Caco-2 (cell line): ENCODE measurements around the gene FIBP. TPM values are rescaled to one million over a fixed set of nuclear protein-coding genes. Genes with fewer than 3 reads are reported as not detected.
A peak's percentile ranks its signal among the peaks of the same experiment; 100 is the strongest.

Experiments
- BruUV-seq: library from RNA; stranded (reverse); fragments of 400-500 nt; replicated peaks from 2 replicates; lab custom pipeline; 2021; lab: Mats Ljungman, UMichigan
- CTCF ChIA-PET: fragments of 300-600 bp; sonication (Branson Sonifier 250); formaldehyde crosslinking; loops from one replicate; lab custom pipeline; 2022; ENCODE audit warnings: antibody characterized with exemption; lab: Charles Lee
- POLR2A ChIA-PET: fragments of 300-600 bp; sonication (Branson Sonifier 250); formaldehyde crosslinking; loops from one replicate; lab custom pipeline; 2022; ENCODE audit warnings: antibody characterized with exemption; lab: Charles Lee
- DNase-seq, 2 experiments: peaks; one replicate each; pipeline versions ENCODE4 v3.0.0 to v3.0.0-alpha.2; 2020 to 2022
- H3K27me3 ChIP-seq: replicated peaks from 2 replicates; pipeline ENCODE4 v1.6.0; 2011; ENCODE audit warnings: low read length; ENCODE audit not compliant: control insufficient read depth, insufficient read depth
- H3K36me3 ChIP-seq: 2 replicates; pipeline ENCODE4 v1.5.1; 2011; ENCODE audit warnings: low read length; ENCODE audit not compliant: control insufficient read depth, insufficient read depth
- H3K4me1 ChIP-seq: fragments of 250-450 bp; sonication (Bioruptor Pico); 2 replicates; pipeline ENCODE4 v1.5.1; 2020; ENCODE audit warnings: mild to moderate bottlenecking
- H3K4me3 ChIP-seq: 2 replicates; pipeline ENCODE4 v1.5.1; 2011; ENCODE audit warnings: low read depth, mild to moderate bottlenecking, control low read depth, low read length
- H3K9me3 ChIP-seq: fragments of 250-450 bp; sonication (Bioruptor Pico); 2 replicates; pipeline ENCODE4 v1.5.1; 2020; ENCODE audit warnings: mild to moderate bottlenecking, moderate library complexity
- H3K27ac Mint-ChIP-seq: one replicate; pipeline ENCODE4 v1.8.0; 2022; ENCODE audit warnings: mixed read lengths; ENCODE audit not compliant: unreplicated experiment
- H3K27me3 Mint-ChIP-seq: one replicate; pipeline ENCODE4 v1.8.0; 2022; ENCODE audit warnings: mixed read lengths; ENCODE audit not compliant: insufficient read depth, unreplicated experiment
- H3K36me3 Mint-ChIP-seq: one replicate; pipeline ENCODE4 v1.8.0; 2022; ENCODE audit warnings: mild to moderate bottlenecking, mixed read lengths; ENCODE audit not compliant: insufficient read depth, unreplicated experiment
- H3K4me1 Mint-ChIP-seq: one replicate; pipeline ENCODE4 v1.8.0; 2022; ENCODE audit warnings: low read depth, mixed read lengths; ENCODE audit not compliant: unreplicated experiment
- H3K4me3 Mint-ChIP-seq: one replicate; pipeline ENCODE4 v1.8.0; 2022; ENCODE audit warnings: mild to moderate bottlenecking, moderate library complexity, mixed read lengths; ENCODE audit not compliant: unreplicated experiment
- H3K9me3 Mint-ChIP-seq: one replicate; pipeline ENCODE4 v1.8.0; 2022; ENCODE audit warnings: mixed read lengths; ENCODE audit not compliant: unreplicated experiment
- intact Hi-C: fragments of 100-400 bp; cut with micrococcal nuclease; formaldehyde crosslinking; loops from one replicate; pipeline ENCODE4 v1.10.0; 2022; ENCODE audit not compliant: unreplicated experiment
- total RNA-seq: library from RNA; stranded (reverse); gene quantifications from 2 replicates; pipeline ENCODE4 v1.2.3, GENCODE V29; 2022
- TF ChIP-seq, protein P1 (sequence below), 2 experiments: fragments of 200-600 bp in 1 of 2; IDR thresholded peaks; 1 replicate in 1 of 2; 2 replicates in 1 of 2; pipeline versions ENCODE4 v1.5.1 to v1.8.0; 2011 to 2022; ENCODE audit warnings: antibody characterized with exemption in 1 of 2, control low read depth in 1 of 2, inconsistent platforms in 1 of 2, low read depth in 1 of 2, low read length in 1 of 2, mild to moderate bottlenecking in 1 of 2, moderate library complexity in 1 of 2; ENCODE audit not compliant: insufficient read depth in 1 of 2, severe bottlenecking in 1 of 2, unreplicated experiment in 1 of 2

The FIBP gene
- total RNA-seq, 1 experiment from 2014 or later, result 61.5 TPM

DNA sequence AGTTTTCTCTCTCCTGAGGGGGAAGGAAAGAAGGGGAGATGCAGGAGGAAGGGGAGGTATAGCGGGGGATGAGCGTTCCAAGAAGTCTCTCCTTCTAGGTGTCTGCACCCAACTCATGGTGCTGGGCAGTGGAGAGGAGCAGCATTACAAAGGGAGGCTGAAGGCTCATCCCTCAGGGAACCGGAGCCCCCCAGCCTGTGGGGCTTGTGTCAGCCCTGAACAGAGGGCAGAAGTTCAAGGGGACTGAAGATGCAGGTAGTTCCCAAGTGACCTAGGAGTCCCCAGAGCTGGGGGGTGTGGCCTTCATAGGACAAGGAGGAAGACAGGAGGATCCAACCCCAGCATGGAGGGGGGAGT is 28.8 kb upstream of the FIBP start:
- ChIA-PET CTCF (interaction anchor here (1.6 kb wide), 1 partner anchor 29 kb away, joined by 8 read pairs; the partner anchor contains the start of gene FIBP), POLR2A (interaction anchor here (0.6 kb wide), 1 partner anchor 16 kb away, joined by 3 read pairs; no protein-coding TSS in a partner anchor)
- no peak for DNase-seq
- no TSS peak for BruUV-seq
- Histone ChIP-seq H3K4me1 (peaks cover 17% of the 10 kb centered on the region), H3K9me3 (no peaks in the 10 kb centered on the region), H3K4me3 (no peak overlapping the region), H3K27me3 (no peaks in the 10 kb centered on the region), H3K36me3 (no peaks in the 10 kb centered on the region; the same call in 1 of the 2 replicates)
- intact Hi-C loops, result loop anchor here (5.0 kb wide), 1 partner anchor 45 kb away; the partner anchor contains the start of gene SART1
- H3K4me1 Mint-ChIP-seq, result no peaks in the 10 kb centered on the region
- H3K9me3 Mint-ChIP-seq, result no peaks in the 10 kb centered on the region
- peaks cover 15% of the 10 kb centered on the region for H3K36me3 Mint-ChIP-seq
- peak overlapping the region; percentile 68 for H3K4me3 Mint-ChIP-seq
- no peaks in the 10 kb centered on the region for H3K27me3 Mint-ChIP-seq
- H3K27ac Mint-ChIP-seq, result peak overlapping the region; percentile 68
- TF ChIP-seq, protein P1, sequence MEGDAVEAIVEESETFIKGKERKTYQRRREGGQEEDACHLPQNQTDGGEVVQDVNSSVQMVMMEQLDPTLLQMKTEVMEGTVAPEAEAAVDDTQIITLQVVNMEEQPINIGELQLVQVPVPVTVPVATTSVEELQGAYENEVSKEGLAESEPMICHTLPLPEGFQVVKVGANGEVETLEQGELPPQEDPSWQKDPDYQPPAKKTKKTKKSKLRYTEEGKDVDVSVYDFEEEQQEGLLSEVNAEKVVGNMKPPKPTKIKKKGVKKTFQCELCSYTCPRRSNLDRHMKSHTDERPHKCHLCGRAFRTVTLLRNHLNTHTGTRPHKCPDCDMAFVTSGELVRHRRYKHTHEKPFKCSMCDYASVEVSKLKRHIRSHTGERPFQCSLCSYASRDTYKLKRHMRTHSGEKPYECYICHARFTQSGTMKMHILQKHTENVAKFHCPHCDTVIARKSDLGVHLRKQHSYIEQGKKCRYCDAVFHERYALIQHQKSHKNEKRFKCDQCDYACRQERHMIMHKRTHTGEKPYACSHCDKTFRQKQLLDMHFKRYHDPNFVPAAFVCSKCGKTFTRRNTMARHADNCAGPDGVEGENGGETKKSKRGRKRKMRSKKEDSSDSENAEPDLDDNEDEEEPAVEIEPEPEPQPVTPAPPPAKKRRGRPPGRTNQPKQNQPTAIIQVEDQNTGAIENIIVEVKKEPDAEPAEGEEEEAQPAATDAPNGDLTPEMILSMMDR (IDR thresholded peaks at IDR 0.05; ENCODE audit: insufficient read depth in 1 of 2, low read depth in 1 of 2, low read length in 1 of 2, severe bottlenecking in 1 of 2, unreplicated experiment in 1 of 2), result no peak

DNA sequence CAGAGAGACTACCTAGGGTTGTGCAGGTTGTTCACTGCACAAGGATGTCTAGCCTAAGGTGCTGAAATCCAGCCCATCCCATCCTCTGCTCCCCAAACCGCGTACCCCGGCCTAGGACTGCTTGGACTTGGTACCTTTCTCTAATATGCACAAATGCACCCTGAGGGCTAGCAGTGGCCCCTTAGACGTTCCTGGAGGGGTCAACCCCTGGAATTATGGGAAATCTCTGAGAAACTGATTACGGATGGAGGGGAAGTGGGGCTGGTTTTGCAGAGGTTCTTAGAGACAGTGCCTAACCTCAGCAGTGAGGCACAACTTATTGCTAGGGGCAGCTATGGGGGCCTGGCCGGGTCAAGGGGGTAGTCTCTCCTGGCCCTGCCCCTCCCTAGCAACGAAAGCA is 28.1 kb upstream of the FIBP start:
- Mint-ChIP-seq H3K4me1 (peaks cover 5% of the 10 kb centered on the region), H3K36me3 (peaks cover 8% of the 10 kb centered on the region), H3K27ac (peak overlapping the region; percentile 68), H3K9me3 (no peaks in the 10 kb centered on the region), H3K27me3 (no peaks in the 10 kb centered on the region), H3K4me3 (peak overlapping the region; percentile 68)
- POLR2A ChIA-PET, result interaction anchor here (0.5 kb wide), 1 partner anchor 28 kb away, joined by 3 read pairs; the partner anchor contains the start of gene FIBP
- CTCF ChIA-PET, result interaction anchor here (1.0 kb wide), 1 partner anchor 28 kb away, joined by 4 read pairs; the partner anchor contains the start of gene FIBP
- intact Hi-C loops, result loop anchor here (5.0 kb wide), 1 partner anchor 46 kb away; the partner anchor contains the start of gene SART1
- Histone ChIP-seq H3K9me3 (no peaks in the 10 kb centered on the region), H3K4me3 (no peak overlapping the region), H3K36me3 (no peaks in the 10 kb centered on the region; the same call in 1 of the 2 replicates), H3K27me3 (no peaks in the 10 kb centered on the region), H3K4me1 (peaks cover 23% of the 10 kb centered on the region)
- TF ChIP-seq, protein P1 (IDR thresholded peaks at IDR 0.05; ENCODE audit: insufficient read depth in 1 of 2, low read depth in 1 of 2, low read length in 1 of 2, severe bottlenecking in 1 of 2, unreplicated experiment in 1 of 2), result no peak
- no peak for DNase-seq
- BruUV-seq, result no TSS peak

DNA sequence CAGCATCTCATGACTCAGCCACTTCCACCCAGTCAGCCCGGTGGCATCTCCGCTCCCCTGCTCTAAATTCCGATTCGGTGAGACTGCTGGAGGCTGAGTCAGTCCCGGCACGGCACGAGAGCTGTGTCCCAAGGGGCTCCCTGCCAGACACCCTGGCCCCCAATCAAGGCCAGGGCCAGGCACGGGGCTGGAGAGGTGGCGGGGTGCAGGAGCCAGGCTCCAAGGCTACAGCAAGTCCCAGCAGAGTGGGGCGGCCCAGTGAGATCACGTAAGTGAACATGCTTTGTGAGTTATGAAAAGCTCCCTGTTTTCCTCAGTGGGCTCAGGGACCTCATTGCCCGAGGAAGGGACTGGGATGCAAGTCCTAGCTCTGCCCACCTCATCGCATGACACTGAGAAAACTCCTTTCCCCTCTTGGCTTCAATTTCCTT is 27.6 kb upstream of the FIBP start:
- no peaks in the 10 kb centered on the region for H3K9me3 ChIP-seq
- BruUV-seq, result no TSS peak
- Mint-ChIP-seq H3K4me3 (peak overlapping the region; percentile 68), H3K4me1 (peaks cover 6% of the 10 kb centered on the region), H3K27ac (no peak overlapping the region), H3K36me3 (peaks cover 8% of the 10 kb centered on the region), H3K27me3 (no peaks in the 10 kb centered on the region), H3K9me3 (no peaks in the 10 kb centered on the region)
- CTCF ChIA-PET, result interaction anchor here (1.0 to 1.4 kb wide), 2 partner anchors 26 to 27 kb away, joined by 4 read pairs; partner anchors contain the start of genes CCDC85B and FIBP
- POLR2A ChIA-PET, result interaction anchor here (0.5 kb wide), 1 partner anchor 28 kb away, joined by 3 read pairs; the partner anchor contains the start of gene FIBP
- no peak for DNase-seq
- TF ChIP-seq, protein P1 (IDR thresholded peaks at IDR 0.05; ENCODE audit: insufficient read depth in 1 of 2, low read depth in 1 of 2, low read length in 1 of 2, severe bottlenecking in 1 of 2, unreplicated experiment in 1 of 2), result no peak
- H3K4me1 ChIP-seq, result peaks cover 23% of the 10 kb centered on the region
- intact Hi-C loops, result loop anchor here (5.0 kb wide), 1 partner anchor 46 kb away; the partner anchor contains the start of gene SART1
- H3K27me3 ChIP-seq, result no peaks in the 10 kb centered on the region
- no peaks in the 10 kb centered on the region; the same call in 1 of the 2 replicates for H3K36me3 ChIP-seq
- H3K4me3 ChIP-seq, result no peak overlapping the region
